HG03460 (cell line): ENCODE data around the gene ELOVL1.
A peak's percentile ranks its signal among the peaks of the same experiment; 100 is the strongest.
"Not testable (repeated sequence)": the region's sequence is repeated elsewhere in the genome, so short reads cannot be mapped to it uniquely, and the experiment has no call there.

Experiments used
- ATAC-seq: cut with Tn5 transposase; IDR thresholded peaks from one replicate; pipeline ENCODE4 v1.9.1; 2021; ENCODE audit not compliant: unreplicated experiment

Gene ELOVL1

GRCh38 chr1:43367904-43368645 lies at the start of gene ELOVL1:
ELOVL1 (minus strand) TSS chr1:43368011; CDS start chr1:43365609, 2,402 bp downstream.
- ATAC-seq = peak; percentile 69

DNA sequence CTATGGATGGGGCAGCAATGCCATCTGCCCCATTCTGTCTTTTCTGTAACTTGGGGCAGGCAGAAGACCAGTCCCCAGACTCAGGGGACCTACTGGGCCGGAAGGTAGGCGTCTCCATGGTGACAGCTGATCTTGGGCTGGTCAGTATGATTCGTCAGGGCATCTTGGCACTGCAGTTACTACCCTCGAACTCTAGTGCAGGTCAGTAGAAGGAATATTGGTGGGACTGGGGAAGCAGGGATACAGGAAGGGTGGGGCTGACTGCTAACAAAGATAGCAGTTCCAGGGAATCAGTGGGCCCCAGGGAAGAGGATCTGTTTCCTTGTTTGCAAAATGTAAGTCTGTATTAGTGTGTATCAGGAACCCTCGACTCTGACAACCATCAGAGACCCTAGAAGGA lies 48.1 kb upstream of the ELOVL1 start:
- ATAC-seq = no peak

DNA sequence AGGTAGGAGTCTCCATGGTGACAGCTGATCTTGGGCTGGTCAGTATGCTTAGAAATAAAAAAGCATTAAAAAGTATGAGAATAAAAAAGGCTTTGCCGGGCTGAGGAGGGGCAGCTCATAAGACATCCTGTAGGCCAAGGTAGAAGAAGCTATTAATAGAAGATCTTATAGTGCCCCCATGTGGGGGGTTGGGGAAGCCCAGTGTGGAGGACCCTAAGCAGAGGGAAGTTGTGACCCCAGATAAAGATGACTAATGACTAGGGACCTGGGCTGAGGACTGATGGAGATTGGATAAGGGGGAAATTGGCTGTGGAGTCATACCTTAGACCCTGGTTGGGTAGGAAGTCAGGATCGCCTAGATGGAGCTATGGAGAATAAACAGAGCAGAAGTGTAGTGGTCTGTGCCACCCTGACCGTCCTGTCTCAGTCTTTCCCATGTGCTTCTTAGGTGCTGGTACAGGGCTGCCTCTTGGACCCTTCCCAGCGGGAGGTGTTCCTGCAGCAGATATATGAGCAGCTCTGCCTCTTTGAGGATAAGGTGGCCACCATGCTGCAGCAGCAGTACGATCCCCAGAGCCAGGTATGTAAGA lies 46.9 kb upstream of the ELOVL1 start:
- no peak for ATAC-seq

- ATAC-seq = not testable (repeated sequence)
Measured at GRCh38 chr1:43413426-43413825, 45.6 kb upstream of the ELOVL1 start.

- ATAC-seq = no peak
Measured at GRCh38 chr1:43410571-43410970, 42.8 kb upstream of the ELOVL1 start.

DNA sequence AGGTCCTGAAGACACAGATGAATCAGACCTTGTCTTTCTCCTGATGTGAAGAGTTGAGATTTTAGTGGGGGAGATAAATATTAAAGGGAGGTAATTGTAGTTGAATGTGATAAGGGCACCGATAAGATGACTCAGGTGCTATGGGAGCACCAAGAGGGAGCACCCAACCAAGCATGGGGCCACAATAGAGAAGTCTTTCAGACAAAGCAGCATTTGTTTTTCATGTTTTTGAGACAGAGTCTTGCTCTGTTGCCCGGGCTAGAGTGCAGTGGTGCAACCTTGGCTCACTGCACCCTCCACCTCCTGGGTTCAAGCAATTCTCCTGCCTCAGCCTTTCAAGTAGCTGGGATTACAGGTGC lies 38.0 kb upstream of the ELOVL1 start:
- no peak for ATAC-seq

DNA sequence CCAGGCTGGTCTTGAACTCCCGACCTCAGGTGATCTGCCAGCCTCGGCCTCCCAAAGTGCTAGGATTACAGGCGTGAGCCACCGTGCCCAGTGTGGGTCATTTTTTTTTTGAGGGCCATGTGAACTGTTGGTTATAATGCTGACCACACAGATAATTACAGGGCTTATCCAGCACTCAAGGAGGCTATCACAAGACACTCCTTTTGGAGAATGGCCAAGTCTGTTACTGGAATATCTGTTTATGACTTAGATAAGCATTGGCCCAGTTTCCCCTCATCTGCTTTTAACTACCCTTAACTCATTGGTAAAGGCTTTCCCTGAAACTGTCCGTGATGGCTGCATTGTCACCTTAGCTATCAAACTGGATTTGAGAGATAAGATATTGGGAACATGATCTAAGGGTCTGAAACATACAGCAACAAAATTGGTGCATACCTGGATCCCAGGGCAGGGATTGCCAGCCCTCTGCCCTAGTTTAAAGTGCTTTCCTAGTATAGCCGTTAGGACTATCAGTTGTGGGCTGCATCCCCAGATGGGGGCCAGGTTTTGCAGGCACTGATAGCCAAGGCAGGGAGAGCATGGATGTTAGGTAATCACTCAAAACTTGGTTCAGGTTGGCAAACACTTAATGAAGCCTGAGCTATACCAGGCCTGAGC lies 37.5 kb upstream of the ELOVL1 start:
- ATAC-seq = no peak

- ATAC-seq = no peak
Measured at GRCh38 chr1:43404353-43404752, 36.5 kb upstream of the ELOVL1 start.

GRCh38 chr1:43402089-43402865 lies 34.5 kb upstream of the ELOVL1 start:
- ATAC-seq = no peak

DNA sequence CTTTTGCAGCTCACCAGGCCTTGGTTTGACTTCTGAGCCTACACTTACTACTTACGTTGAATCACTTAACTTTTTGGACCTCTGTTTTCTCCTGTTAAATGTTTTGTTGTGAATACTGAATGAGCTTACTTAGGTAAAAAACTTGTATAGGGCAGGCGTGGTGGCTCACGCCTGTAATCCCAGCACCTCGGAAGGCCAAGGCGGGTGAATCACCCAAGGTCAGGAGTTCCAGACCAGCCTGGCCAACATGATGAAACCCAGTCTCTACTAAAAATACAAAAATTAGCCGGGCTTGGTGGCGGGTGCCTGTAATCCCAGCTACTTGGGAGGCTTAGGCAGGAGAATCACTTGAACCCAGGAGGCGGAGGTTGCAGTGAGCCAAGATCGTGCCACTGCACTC lies 32.6 kb upstream of the ELOVL1 start:
- ATAC-seq = not testable (repeated sequence)

- ATAC-seq = no peak
Measured at GRCh38 chr1:43398227-43398626, 30.4 kb upstream of the ELOVL1 start.

- no peak for ATAC-seq
Measured at GRCh38 chr1:43396059-43396458, 28.2 kb upstream of the ELOVL1 start.

- no peak for ATAC-seq
Measured at GRCh38 chr1:43395523-43395922, 27.7 kb upstream of the ELOVL1 start.

GRCh38 chr1:43392702-43393101 lies 24.9 kb upstream of the ELOVL1 start:
- no peak for ATAC-seq

DNA sequence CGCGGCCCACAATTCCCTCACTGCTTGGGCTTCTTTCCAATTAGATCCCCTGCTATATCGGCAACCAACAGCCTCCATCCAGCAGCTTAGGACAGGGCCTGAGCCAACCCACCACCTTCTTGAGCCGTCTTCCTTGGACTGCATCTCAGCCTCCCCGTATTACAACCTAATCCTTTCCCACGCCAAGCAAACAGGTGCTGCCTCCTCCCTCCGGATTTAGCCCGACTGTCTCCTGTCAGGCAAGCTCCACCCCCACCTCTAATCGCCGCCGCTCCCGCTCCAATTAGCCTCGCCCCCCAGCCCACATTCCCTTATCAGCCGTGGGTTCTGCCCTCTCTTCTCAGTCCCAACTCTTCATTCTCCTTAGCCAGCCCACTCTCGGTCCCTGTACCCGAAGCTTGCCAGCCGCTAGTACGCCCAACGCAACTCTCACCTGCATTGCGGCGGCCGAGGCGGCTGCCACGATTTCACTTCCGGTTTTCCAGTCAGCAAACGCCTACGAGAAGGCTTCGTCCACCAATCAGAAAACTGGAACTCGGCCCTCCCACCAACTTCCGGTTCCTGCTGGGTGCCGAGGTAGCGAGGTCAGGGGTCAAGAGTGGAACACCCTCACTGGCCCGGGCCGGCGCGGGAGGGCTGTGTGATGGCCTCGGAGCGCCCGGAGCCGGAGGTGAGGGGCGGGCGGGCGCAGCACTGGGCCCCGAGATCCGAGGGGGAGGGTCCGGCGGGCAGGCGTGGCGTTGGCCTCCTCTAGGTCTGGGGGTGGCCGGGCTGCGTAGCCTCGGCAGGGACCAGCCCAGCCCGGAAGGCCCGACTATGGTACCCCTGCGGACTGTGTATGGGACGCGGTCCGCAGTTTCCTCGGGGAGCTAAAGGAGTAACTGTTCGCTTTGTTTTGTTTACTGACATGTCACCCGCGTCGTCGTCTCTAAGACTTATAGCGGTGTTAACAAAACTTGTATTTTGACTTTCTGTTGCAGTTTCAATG lies 21.8 kb upstream of the ELOVL1 start, which contains the start of the genes MED8 and SZT2:
Gene MED8, minus strand, starts transcription at position 475 of the 988 bp plus-strand sequence. Its CDS starts 36 bp downstream, at position 439.
Gene SZT2, plus strand, starts transcription at position 574 of the 988 bp plus-strand sequence. Its CDS starts 70 bp downstream, at position 644.
- peak; percentile 87 for ATAC-seq

GRCh38 chr1:43388613-43389012 lies 20.8 kb upstream of the ELOVL1 start:
- no peak for ATAC-seq

DNA sequence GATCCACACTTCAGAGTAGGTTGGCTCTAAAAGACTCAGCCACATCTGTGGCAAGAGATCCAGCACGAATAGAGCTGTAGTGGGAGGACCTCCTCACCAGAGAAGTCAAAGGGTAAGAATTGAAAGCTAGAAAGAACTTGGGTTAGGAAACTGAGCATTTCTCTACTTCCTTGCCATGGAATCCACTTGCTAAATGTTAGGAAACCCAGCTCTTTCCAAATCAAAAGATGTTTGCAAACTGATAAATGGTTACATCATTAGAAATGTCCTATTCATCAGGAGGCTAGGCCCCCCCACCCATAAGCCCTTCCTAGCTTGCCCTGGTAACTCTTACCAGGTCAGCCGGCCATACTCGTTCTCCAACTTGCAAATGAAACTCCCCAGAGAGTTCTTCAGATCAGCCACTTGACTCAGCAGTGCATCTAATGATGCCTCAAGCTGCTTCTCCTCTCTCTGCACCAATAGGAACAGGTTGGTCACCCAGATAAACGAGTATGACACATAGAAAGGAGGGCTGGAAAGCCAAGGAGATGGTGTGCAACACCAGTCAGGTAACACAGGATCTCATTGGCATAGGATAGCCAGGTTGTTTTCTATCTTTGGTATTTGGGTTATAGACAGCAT lies 20.3 kb upstream of the ELOVL1 start:
- no peak for ATAC-seq

GRCh38 chr1:43386676-43387075 lies 18.9 kb upstream of the ELOVL1 start:
- no peak for ATAC-seq

GRCh38 chr1:43383449-43383848 lies 15.6 kb upstream of the ELOVL1 start:
- ATAC-seq = no peak
